Stimulated activated CD4-positive, alpha-beta T cell treated with anti-CD3 and anti-CD28 coated beads, Interleukin-4, amount 100 ng/mL, for 4 hours (primary cell): Measurements from ENCODE around the gene CT45A9.
"Not testable (repeated sequence)": the region's sequence is repeated elsewhere in the genome, so short reads cannot be mapped to it uniquely, and the experiment has no call there.

Source experiments
- DNase-seq, 2 experiments: peaks; one replicate each; pipeline ENCODE4 v3.0.0-alpha.2; 2020

Gene CT45A9, protein sequence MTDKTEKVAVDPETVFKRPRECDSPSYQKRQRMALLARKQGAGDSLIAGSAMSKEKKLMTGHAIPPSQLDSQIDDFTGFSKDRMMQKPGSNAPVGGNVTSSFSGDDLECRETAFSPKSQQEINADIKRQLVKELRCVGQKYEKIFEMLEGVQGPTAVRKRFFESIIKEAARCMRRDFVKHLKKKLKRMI

DNA sequence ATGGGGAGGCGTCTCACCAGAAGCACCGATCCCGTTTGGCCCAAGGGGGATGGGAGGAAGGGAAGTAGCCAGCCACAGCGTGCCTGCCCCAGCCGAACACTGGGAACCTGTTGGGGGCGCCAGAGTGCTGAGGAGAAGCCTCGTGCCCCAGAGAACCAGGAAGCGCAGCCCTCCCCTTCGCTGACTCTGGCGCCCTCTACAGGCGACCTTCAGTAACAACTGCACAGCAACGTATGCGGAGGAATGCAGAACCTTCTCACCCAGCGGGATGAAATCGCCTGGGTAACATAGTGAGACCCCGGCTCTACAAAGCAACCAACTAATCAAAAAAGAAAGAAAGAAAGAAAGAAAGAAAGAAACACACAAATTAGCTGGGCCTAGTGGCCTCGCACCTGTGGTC is at the start of gene CT45A9:
Gene CT45A9 (minus strand): TSS at position 101 of the 400 bp plus-strand sequence. CDS start 3,751 bp downstream, outside the sequence.
- DNase-seq, result not testable (repeated sequence)

DNA sequence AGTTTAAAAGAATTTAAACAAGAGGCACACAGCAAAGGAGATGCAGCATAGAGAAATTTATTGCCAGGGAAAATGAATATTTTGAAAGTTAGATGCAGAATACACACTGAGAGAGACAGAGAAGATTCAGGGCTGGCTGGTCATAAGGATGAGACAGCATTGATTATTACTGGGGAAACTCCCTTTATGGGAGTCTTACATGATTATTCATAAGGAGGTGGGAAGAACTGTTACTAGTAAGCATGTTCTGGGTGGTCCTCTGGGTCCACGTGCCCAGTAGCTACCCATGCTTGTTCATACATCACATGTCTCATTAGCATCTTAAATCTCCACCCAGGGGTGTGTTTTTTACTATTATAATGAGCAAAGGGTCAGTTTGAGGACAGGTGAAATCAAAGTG is 48.9 kb upstream of the CT45A9 start:
- DNase-seq, result not testable (repeated sequence)

DNA sequence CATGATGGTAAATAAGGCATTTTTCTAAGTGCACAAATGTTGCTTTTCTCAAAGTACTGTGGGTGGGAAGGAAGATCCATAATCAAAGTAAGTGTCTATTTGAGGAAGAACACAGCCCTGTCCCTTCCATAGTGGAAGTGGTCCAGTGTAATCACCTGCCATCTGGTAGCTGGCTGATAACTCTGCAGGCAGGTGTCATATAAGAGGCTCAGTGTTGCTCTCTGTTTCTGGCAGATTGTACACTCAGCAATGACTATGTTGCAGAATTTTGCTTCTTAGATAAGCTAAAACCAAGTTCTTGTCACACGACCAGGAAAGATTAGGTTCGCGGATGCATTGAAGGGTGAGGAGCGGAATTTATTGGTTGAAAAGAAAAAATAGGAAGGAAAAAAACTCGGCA is 42.8 kb upstream of the CT45A9 start:
- DNase-seq, result no peak

GRCh38 chrX:135910251-135910650 is 38.6 kb upstream of the CT45A9 start:
- no peak for DNase-seq

DNA sequence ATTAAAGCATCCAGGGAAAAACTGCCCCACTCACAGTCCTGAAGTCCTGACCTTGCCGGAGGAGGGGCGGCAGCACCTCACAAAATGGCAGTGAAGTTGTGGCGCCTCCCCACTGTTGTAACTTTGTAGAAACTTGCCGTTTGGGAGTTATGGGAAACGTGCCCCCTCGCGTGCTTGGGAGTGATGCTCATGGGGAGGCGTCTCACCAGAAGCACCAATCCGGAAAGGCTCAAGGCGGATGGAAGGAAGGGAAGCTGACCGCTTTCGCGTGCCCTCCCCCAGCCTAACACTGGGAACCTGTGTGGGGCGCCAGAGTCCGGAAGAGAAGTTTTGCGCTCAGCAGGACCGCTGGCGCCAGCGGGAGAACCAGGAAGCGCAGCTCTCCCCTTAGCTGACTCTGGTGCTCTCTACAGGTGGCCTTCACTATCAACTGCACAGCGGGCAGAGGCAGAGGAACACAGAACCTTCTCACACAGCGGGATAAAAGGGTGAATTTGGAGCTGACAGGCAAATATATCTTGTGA is 21.7 kb upstream of the CT45A9 start, which contains the start of the genes CT45A10 and SAGE1:
Gene CT45A10 (minus strand): TSS at position 151 of the 524 bp plus-strand sequence. CDS start 8,100 bp downstream, outside the sequence.
Gene SAGE1 (plus strand): TSS at position 423 of the 524 bp plus-strand sequence. CDS start 2,527 bp downstream, outside the sequence.
- DNase-seq, result no peak

DNA sequence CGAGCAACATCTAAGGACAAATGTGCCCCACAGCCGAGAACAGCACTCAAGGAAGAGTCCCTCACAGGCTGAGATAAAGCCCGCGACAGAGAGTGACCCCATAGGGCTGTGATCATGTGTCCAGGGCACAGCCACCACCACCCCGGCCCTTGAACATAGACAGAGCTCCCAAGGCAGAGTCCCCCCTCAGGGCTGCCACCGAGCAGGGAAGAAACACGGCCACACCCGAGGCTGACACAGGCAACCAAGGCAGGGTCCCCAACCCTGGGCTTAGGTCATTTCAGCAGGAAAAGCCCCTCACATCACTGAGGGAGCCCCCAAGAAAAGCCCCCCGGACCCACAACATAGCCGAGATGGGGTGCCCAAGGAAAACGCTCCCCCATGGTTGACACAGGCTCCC is 21.2 kb upstream of the CT45A9 start:
- DNase-seq, result no peak

DNA sequence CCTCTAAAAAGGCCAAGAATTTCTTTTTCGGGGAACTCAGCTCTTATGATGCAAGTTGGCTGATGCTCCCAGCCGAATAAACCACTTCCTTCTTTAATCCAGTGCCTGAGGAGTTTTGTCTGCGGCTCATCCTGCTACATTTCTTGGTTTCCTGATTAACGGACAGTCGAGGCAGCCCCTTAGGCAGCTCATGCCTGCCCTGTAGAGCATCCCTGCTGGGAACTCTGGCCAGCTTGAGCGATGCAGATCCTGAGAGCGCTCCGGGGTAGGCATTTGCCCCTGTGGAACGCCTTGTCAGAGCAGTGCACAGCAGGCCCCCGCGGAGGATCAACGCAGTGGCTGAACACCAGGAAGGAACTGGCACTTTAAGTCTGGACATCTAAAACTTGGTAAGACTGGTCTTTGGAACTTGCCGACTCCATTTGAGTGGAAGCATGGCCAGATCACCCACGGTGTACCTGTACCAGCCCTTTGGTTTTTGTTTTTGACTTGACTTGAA is 18.5 kb upstream of the CT45A9 start:
- no peak for DNase-seq

- peak in 1 of 2 experiments; percentile 5 for DNase-seq
These were observed 17.4 kb upstream of the CT45A9 start for GRCh38 chrX:135888976-135889375.

- not testable (repeated sequence) for DNase-seq
These were observed 16.6 kb upstream of the CT45A9 start for GRCh38 chrX:135888230-135888629.

GRCh38 chrX:135882741-135883140 is 11.1 kb upstream of the CT45A9 start:
- DNase-seq, result not testable (repeated sequence)

DNA sequence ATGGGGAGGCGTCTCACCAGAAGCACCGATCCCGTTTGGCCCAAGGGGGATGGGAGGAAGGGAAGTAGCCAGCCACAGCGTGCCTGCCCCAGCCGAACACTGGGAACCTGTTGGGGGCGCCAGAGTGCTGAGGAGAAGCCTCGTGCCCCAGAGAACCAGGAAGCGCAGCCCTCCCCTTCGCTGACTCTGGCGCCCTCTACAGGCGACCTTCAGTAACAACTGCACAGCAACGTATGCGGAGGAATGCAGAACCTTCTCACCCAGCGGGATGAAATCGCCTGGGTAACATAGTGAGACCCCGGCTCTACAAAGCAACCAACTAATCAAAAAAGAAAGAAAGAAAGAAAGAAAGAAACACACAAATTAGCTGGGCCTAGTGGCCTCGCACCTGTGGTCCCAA is 17.2 kb downstream of the CT45A9 start, which contains the start of gene CT45A8:
Gene CT45A8 (minus strand): TSS at position 101 of the 400 bp plus-strand sequence. CDS start 3,755 bp downstream, outside the sequence.
- not testable (repeated sequence) for DNase-seq

DNA sequence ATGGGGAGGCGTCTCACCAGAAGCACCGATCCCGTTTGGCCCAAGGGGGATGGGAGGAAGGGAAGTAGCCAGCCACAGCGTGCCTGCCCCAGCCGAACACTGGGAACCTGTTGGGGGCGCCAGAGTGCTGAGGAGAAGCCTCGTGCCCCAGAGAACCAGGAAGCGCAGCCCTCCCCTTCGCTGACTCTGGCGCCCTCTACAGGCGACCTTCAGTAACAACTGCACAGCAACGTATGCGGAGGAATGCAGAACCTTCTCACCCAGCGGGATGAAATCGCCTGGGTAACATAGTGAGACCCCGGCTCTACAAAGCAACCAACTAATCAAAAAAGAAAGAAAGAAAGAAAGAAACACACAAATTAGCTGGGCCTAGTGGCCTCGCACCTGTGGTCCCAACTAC is 34.4 kb downstream of the CT45A9 start, which contains the start of gene CT45A7:
Gene CT45A7 (minus strand): TSS at position 101 of the 400 bp plus-strand sequence. CDS start 3,747 bp downstream, outside the sequence.
- not testable (repeated sequence) for DNase-seq

DNA sequence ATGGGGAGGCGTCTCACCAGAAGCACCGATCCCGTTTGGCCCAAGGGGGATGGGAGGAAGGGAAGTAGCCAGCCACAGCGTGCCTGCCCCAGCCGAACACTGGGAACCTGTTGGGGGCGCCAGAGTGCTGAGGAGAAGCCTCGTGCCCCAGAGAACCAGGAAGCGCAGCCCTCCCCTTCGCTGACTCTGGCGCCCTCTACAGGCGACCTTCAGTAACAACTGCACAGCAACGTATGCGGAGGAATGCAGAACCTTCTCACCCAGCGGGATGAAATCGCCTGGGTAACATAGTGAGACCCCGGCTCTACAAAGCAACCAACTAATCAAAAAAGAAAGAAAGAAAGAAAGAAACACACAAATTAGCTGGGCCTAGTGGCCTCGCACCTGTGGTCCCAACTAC is 51.7 kb downstream of the CT45A9 start, which contains the start of gene CT45A2:
Gene CT45A2 (minus strand): TSS at position 101 of the 400 bp plus-strand sequence. CDS start 3,747 bp downstream, outside the sequence.
- DNase-seq, result not testable (repeated sequence)
